HG02642 (cell line): ENCODE results near the gene RHOT2.

ENCODE experiments used
- ATAC-seq: cut with Tn5 transposase; IDR thresholded peaks from one replicate; pipeline ENCODE4 v1.9.1; 2021; ENCODE audit warnings: mild to moderate bottlenecking; ENCODE audit not compliant: unreplicated experiment, poor library complexity

The RHOT2 gene

DNA sequence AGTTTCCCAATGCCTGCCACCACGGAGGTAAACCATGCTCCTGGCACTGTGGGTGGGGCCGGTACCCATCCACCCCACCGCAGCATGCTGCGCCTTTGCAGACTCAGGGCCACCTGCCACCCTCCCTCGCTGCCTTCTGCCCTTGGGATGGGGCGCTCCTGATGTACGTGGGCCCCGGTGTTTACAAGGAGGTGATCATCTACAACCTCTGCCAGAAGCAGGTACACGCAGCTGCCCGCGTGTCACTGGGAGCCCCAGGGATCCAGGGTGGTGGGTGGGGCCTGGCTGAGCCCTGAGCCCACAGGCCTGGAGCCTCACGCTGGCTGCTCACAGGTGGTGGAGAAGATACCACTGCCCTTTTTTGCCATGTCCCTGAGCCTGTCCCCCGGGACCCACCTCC, 1.4 kb upstream of the RHOT2 start:
- no peak for ATAC-seq

DNA sequence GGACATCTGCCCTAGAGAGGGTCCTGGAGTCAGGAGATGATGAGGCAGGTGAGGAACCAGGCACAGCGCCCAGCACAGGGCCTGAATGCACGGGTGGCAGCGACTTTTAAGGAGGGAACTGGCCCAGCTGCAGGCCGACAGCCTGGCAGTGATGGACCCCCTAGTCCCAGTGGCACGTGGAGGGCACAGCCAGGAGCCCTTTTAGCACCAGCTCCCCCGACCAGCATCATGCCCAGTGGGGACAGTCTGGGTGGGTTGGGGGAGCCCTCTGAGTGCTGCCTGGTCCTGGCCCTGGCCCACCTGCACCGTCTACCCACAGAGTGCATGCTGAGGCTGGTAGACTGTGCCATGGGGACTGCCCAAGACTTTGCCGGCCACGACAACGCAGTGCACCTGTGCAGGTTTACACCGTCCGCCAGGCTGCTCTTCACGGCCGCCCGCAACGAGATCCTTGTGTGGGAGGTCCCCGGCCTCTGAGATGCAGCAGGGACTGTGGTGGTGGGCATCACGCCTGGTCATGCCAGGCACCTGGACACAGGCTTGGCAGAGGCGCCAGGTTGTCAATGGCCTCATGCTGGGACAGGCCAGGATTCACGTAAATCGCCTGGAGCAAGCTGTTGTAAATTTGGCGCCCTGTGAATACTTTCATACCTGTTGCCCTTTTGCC, 686 bp upstream of the RHOT2 start:
- ATAC-seq: no peak

DNA sequence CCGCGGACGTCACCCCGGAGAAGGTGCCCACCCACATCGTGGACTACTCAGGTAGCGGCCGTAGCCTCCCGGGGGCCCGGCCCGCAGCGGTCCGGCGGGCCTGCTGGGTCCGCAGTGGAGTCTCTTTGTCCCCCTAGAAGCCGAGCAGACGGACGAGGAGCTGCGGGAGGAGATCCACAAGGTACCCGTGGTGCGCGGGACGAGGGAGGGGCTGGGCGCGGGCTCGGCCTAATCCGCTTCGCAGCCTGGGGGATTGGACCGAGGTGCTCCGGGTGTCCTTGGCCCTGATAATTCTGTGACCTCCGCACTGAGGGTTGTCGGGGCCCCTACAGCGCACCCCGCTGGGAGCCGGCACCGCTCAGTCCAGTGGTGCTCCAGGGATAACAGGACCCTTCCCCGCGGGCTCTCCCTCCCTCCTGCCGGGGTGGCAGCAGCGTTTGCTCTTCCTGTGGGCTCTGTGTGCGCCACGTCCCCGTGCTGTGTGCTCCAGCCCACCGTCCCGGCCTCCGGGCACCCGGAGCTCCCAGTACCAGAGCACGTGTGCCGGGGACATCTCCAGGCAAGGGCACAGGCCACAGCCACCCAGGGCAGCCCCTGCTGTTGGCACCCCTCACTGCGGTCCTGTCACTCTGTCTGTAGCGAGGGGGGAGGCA, 713 bp downstream of the RHOT2 start:
- ATAC-seq: peak; percentile 8

DNA sequence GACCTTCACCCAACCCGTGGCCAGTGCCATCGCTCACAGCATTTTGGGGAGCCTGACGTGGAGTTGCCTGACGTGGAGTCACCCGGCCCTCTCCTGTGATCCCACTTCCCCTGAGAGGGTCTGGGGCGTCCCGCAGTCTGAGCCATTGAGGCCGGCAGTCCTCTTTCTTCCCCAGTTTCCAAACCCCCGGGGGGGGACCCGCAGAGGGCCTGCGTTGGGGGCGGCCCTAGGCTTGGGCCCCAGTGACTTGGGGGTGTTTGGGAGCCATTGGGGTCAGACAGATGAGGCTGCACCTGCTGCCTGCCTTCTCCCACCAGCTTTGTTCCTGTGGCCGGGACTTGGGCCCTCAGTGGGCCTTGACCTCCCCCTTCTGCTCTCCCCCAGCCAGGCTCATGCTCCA, 1.7 kb downstream of the RHOT2 start:
- no peak for ATAC-seq

DNA sequence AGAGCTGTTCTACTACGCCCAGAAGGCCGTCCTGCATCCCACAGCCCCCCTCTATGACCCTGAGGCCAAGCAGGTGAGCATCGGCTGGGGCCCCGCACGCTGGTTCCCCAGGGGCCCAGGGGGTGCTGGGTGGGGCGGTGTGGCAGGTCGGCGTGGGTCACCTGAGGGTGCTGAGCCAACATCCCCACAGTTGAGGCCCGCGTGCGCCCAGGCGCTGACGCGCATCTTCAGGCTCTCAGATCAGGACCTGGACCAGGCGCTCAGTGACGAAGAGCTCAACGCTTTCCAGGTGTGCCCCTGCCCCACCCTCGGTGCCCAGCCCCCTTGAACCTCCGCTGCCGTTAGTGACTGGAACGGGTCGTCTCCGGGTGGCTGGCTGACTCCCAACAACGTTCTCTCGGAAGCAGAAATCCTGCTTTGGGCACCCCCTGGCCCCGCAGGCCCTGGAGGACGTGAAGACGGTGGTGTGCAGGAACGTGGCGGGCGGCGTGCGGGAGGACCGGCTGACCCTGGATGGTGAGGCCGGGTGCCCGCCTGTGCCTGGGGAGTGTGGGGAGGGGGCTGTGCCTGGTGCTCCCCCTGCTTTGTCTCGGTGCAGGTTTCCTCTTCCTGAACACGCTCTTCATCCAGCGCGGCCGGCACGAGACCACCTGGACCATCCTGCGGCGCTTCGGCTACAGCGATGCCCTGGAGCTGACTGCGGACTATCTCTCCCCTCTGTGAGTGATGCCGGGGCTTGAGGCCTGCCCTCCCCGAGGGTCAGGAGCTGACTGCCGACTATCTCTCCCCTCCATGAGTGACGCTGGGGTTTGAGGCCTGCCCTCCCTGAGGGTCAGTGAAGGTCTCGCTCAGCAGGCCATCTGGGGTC, 2.8 kb downstream of the RHOT2 start:
- no peak for ATAC-seq

DNA sequence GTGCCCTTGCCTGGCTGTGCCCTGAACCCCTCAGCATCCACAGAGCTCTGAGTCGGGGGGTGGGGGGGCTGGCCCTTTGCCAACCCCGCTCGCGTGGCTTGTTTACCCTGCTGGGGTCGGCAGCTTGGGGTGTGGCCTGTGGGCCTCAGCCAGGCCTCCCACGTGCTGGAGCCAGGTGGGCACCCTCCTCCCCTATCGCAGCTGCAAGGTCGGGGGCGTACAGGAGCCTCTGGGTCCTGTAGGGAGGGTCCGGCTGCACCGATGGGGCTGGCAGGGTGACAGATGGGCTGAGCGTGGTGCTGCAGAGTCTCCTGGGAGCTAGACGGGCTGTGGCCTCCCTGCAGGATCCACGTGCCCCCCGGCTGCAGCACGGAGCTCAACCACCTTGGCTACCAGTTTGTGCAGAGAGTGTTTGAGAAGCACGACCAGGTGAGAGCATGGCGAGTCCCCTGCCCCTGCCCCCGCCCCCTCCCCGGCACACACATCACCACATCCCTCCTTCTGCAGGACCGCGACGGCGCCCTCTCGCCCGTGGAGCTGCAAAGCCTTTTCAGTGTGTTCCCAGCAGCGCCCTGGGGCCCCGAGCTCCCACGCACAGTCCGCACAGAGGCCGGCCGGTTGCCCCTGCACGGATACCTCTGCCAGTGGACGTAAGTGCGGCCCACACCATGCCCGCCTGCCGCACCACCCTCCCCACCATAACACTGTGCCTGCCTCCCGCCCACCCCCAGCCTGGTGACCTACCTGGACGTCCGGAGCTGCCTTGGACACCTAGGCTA, 3.6 kb downstream of the RHOT2 start:
- ATAC-seq: no peak

DNA sequence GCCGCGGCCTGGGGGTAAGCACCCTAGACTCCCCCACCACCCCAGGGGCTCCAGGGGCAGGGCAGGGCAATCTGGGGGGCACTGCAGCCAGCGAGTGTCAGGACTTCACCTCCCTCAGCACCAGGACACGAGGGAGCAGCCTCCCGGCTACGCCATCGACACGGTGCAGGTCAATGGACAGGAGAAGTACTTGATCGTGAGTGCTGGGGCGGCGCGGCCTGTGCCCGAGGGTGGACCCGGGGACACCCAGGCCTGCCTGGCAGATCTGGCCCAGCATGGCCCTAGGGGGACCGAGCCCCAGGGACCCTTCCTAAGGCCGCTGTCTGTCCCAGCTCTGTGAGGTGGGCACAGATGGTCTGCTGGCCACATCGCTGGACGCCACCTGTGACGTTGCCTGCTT, 4.4 kb downstream of the RHOT2 start:
- ATAC-seq: no peak

DNA sequence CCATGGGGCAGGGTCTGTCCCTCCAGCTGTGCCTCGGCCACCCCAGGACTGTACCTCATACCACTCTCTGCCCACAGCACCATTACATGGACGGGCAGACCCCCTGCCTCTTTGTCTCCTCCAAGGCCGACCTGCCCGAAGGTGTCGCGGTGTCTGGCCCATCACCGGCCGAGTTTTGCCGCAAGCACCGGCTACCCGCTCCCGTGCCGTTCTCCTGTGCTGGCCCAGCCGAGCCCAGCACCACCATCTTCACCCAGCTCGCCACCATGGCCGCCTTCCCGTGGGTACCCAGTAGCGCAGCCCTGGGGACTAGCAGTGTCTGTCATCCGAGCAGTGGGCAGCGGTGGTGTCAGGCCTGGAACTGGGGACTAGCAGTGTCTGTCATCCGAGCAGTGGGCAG, 4.9 kb downstream of the RHOT2 start:
- ATAC-seq: no peak

DNA sequence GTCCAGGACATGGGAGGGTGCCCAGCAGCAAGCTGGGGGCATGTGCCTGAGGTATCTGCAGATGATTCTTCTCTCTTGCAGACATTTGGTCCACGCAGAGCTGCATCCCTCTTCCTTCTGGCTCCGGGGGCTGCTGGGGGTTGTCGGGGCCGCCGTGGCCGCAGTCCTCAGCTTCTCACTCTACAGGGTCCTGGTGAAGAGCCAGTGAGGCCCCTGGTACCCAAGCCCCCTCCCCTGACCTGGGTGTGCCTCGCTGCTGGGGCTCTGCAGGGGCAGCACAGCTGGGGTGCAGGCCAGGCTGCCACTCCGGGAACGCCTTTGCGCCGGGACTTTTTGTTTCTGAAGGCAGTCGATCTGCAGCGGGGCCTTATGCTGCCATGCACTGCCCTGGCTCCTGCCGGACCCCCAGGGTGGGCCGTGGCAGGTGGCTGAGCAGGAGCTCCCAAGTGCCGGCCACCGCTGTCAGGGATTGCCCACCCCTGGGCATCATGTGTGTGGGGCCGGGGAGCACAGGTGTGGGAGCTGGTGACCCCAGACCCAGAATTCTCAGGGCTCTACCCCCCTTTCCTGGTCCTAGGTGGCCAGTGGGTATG, 5.6 kb downstream of the RHOT2 start:
- ATAC-seq: no peak

DNA sequence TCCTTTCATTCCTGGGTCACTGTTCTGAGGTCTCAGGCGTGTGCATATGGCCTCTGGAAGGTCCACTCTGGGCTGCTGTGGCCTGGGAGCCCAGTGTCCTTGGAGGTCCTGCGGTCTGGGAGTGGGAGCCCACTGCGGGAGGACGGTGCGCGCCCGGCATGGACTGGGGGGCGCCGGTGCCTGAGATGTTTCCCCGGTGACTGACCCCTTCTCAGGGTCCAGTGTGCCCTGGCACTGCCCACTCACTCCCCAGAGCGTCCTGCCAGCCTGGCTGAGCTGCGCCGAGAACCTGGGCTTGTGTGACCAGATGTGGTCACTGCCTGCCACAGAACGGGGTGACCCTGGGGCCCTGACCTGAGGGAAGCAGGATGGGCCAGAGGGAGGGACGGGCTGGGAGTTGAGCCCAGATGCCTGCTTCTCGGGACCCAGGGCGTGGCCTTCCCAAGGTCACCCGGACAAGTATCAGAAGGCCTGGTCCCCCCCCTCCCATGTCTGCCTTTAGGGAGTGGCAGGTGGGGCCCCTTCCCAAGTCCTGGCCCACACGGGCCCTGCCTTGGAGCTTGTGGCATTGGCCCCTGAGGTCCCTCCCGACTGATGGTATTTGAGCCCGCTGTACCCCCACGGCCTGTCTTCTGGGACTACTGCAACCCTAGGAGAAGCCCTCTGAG, 6.4 kb downstream of the RHOT2 start:
- no peak for ATAC-seq

DNA sequence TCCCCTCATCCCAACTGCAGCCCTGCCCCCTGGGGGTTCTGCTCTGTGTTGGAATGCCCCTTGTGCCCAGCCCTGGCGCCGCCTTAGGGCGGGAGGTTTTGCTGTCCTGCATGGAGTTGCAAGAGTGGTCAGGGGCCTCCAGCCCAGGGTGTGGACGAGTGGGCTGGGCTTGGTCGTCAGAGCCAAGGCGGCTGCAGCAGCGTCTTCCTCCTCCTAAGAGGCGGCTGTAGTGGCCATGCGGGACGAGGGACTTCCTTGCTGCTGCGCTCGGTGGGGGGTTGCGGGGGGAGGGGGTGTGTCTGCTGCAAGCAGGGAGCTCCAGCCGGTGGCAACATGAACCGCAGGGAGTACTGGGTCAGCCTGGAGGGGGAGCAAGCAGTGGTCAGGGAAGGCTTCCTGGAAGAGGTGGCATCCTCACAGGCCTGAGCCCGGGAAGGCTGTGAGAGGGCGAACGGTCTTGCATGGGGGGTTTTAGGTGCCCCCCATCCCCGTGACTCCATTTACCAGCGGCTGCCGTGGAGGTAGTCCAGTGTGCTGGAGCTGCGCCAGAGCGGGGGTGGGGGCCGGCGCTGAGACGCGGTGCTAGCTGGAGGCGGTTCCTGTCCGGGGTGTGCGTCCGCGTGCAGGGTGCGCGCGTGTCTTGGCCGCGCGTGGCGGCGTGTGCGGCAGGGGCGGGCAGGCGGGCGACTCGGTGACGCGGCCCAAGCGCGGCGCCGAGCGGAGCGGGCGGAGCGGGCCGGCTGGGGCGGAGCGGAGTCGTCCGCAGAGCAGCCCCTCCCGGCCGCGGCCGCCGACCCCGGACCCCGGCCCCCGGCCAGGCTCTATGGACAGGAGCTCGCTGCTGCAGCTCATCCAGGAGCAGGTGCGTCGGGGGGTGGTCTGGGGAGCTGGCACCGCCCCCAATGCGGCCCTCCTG, 7.3 kb downstream of the RHOT2 start, which contains the start of gene RHBDL1:
Gene RHBDL1 (plus strand): TSS at position 704 of the 916 bp plus-strand sequence. CDS start 120 bp downstream, at position 824.
- no peak for ATAC-seq

DNA sequence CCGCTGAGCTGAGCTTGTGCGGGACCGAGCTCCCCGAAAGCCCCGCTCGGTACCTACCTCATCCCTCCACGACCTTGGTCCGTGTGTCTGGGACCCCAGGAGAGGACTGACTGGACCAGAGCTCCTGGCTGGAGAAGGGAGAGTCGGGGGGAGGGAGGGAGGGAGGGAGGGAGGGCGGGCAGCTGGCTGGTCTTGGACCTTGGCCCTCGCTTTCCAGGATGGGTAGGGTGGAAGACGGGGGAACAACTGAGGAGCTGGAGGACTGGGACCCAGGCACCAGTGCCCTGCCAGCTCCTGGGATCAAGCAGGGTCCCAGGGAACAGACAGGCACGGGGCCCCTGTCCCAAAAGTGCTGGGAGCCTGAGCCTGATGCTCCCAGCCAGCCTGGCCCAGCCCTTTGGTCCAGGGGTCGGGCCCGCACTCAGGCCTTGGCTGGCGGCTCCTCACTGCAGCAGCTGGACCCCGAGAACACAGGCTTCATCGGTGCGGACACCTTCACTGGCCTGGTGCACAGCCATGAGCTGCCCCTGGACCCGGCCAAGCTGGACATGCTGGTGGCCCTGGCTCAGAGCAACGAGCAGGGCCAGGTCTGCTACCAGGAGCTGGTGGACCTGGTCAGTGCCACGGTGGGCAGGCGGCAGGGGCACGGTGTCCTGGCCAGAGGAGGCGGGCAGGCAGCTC, 8.1 kb downstream of the RHOT2 start:
- ATAC-seq: no peak

DNA sequence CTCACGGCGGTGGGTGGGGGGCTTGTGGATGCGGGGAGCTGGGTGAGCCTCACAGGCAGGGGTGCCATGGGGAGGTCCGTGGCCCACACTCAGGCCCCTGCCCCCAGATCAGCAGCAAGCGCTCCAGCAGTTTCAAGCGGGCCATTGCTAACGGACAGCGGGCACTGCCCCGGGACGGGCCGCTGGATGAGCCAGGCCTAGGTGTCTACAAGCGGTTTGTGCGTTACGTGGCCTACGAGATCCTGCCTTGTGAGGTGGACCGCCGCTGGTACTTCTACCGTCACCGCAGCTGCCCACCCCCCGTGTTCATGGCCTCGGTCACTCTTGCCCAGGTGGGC, 8.6 kb downstream of the RHOT2 start:
- ATAC-seq: no peak

DNA sequence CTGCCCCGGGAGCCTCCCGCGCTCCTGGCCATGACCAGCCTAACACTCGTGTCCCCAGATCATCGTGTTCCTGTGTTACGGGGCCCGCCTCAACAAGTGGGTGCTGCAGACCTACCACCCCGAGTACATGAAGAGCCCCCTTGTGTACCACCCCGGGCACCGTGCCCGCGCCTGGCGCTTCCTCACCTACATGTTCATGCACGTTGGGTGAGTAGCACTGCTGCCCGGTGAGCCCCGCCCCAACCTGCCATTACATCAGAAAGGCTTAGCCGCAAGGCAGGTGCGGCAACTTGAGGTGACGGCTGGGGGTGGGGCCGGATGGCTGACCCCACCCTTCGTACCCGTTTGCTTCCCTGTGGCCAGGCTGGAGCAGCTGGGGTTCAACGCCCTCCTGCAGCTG, 9.0 kb downstream of the RHOT2 start:
- ATAC-seq: no peak

DNA sequence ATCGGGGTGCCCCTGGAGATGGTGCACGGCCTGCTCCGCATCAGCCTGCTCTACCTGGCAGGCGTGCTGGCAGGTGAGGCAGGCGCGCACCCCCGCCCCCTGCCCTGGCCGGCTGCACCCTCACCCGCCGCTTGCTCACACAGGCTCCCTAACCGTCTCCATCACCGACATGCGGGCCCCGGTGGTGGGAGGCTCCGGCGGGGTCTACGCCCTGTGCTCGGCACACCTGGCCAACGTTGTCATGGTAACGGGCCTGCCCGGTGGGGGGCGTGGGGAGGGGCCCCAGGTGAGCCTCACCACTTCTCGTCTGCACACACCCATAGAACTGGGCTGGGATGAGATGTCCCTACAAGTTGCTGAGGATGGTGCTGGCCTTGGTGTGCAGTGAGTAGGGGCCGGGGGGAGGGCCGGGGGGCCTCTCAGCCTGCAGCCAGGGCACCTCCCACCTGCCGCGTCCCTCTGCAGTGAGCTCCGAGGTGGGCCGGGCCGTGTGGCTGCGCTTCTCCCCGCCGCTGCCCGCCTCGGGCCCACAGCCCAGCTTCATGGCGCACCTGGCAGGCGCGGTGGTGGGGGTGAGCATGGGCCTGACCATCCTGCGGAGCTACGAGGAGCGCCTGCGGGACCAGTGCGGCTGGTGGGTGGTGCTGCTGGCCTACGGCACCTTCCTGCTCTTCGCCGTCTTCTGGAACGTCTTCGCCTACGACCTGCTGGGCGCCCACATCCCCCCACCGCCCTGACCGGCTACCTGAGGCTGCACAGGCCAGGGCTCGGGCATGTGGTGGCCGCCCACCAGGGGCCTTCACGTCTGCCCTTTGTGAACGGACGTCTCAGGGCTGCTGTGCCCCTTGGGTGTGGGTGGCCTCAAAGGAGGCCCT, 9.6 kb downstream of the RHOT2 start:
- ATAC-seq: no peak

DNA sequence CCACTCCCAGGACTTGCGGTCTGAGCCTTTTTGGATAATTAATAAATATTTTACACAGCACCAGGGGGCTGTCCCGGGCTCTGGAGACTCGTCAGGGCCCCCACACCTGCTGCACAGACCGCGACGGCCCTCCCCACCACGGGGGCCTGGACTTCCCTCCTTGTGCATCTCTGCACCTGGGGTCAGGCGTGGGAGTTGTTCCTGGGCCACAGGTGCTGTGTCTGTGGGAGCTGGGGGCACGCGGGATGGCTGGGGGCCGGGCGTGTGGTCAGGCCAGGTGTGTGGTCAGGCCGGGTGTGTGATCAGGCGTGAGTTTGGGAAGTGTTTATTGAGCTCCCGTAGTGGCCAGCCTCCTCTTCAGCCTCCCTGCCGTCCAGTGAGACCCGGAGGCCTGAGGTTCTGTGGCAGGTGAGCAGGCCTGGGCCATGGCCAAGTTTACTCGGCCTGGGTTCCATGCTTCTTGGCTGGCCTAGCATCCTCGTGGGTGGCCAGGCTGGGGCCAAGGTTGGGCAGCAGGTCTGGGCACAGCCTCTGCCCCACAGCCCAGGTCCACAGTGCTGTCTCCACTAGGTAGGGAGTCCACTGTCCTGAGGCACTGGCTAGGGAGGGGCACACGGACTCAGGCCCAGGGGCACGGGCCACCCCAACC, 10.4 kb downstream of the RHOT2 start:
- no peak for ATAC-seq
